Stimulated activated naive CD8-positive, alpha-beta T cell treated with anti-CD3 and anti-CD28 coated beads, Interleukin-15, Interleukin-2, amounts not matched to agents 100 U/mL and 50 U/mL, for 24 hours (primary cell): ENCODE results near the gene GLOD5.
"Not testable (repeated sequence)": the region's sequence is repeated elsewhere in the genome, so short reads cannot be mapped to it uniquely, and the experiment has no call there.

ENCODE experiments used
- ATAC-seq: fragments of 150-1000 bp; cut with Tn5 transposase; one replicate; pipeline ENCODE4 v1.10.0; 2021
- DNase-seq: peaks from one replicate; pipeline ENCODE4 v3.0.0; 2021

GLOD5 gene

GRCh38 chrX:48794340-48794910 lies 32.9 kb downstream of the GLOD5 start:
- no peak for ATAC-seq
- DNase-seq, result no peak

GRCh38 chrX:48794911-48795515 lies 33.5 kb downstream of the GLOD5 start:
- ATAC-seq (no peak), DNase-seq (no peak)

GRCh38 chrX:48798318-48798717 lies 36.8 kb downstream of the GLOD5 start:
- DNase-seq, result no peak
- no peak for ATAC-seq

GRCh38 chrX:48800574-48801279 lies 39.2 kb downstream of the GLOD5 start:
- DNase-seq, result peak; percentile 9
- ATAC-seq, result no peak

- peak; percentile 89 for ATAC-seq
- peak; percentile 91 for DNase-seq
These were observed 39.9 kb downstream of the GLOD5 start, which contains the start of gene HDAC6 for GRCh38 chrX:48801280-48802088. Gene HDAC6, plus strand, starts transcription at chrX:48802067. Its CDS starts 626 bp downstream, at chrX:48802693.

- DNase-seq, result peak; percentile 77
- peak; percentile 57 for ATAC-seq
These were observed 40.8 kb downstream of the GLOD5 start for GRCh38 chrX:48802089-48802904.

- ATAC-seq, result no peak
- no peak for DNase-seq
These were observed 41.3 kb downstream of the GLOD5 start for GRCh38 chrX:48802905-48803200.

GRCh38 chrX:48806081-48806480 lies 44.5 kb downstream of the GLOD5 start:
- DNase-seq (no peak), ATAC-seq (no peak)

GRCh38 chrX:48813644-48814043 lies 52.1 kb downstream of the GLOD5 start:
- no peak for DNase-seq
- ATAC-seq, result no peak

GRCh38 chrX:48814722-48815121 lies 53.2 kb downstream of the GLOD5 start:
- no peak for DNase-seq
- no peak for ATAC-seq

- DNase-seq, result no peak
- no peak for ATAC-seq
These were observed 53.7 kb downstream of the GLOD5 start for GRCh38 chrX:48815266-48815665.

- DNase-seq, result no peak
- no peak for ATAC-seq
These were observed 54.7 kb downstream of the GLOD5 start for GRCh38 chrX:48816014-48816810.

DNA sequence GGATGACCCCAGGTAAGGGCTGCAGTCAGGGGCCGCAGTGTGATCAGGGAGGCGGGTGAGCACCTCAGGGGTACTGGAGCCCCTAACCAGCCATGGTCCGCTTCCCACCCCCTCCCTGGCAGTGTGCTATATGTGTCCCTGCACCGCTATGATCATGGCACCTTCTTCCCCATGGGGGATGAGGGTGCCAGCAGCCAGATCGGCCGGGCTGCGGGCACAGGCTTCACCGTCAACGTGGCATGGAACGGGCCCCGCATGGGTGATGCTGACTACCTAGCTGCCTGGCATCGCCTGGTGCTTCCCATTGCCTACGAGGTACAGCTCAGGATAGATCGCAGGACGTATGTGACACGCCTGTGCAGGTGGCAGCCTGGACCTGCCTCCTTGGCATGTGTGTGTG lies 56.6 kb downstream of the GLOD5 start:
- DNase-seq, result no peak
- ATAC-seq, result no peak

- DNase-seq (no peak), ATAC-seq (no peak)
These were observed 57.3 kb downstream of the GLOD5 start for GRCh38 chrX:48818866-48819265.

DNA sequence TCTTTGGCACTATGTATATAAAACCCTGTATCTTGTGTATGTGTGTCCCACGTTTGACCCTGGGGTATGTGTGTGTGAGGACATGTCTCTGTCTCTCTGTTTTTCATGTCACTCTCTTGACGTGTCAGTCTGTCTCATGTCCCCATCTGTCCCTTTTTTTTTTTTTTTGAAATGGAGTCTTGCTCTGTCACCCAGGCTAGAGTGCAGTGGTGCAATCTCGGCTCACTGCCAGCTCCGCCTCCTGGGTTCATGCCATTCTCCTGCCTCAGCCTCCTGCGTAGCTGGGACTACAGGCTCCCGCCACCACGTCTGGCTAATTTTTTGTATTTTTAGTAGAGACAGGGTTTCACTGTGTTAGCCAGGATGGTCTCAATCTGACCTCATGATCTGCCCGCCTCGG lies 57.8 kb downstream of the GLOD5 start:
- not testable (repeated sequence) for DNase-seq, ATAC-seq

DNA sequence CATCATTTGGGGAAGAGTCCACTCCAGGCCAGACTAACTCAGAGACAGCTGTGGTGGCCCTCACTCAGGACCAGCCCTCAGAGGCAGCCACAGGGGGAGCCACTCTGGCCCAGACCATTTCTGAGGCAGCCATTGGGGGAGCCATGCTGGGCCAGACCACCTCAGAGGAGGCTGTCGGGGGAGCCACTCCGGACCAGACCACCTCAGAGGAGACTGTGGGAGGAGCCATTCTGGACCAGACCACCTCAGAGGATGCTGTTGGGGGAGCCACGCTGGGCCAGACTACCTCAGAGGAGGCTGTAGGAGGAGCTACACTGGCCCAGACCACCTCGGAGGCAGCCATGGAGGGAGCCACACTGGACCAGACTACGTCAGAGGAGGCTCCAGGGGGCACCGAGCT lies 61.5 kb downstream of the GLOD5 start:
- no peak for ATAC-seq
- no peak for DNase-seq
